D341Med (cell line): ENCODE measurements around the gene TECPR2.

ENCODE experiments used
- DNase-seq: peaks from one replicate; pipeline ENCODE4 v3.0.0; 2012; ENCODE audit warnings: low spot score

The TECPR2 gene

DNA sequence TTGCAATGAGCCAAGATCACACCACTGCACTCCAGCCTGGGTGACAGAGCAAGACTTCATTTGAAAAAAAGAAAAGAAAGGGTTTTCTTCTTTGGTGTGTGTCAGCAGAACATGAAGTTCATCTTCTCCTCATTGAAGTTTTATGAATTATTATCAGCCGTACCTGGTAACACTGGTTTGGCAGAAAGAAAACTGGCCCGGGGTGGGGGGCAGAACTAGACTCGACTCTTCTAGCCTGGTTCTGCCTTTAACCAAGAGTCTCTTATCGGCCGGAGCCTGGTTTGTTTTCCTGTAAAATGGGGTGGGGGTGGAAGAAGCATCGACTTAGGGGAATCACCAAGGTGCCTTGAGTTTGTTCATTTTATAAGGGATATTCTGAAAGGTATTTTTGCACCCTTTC is 64.1 kb downstream of the TECPR2 start:
- no peak for DNase-seq

GRCh38 chr14:102427642-102428041 is 64.9 kb downstream of the TECPR2 start:
- no peak for DNase-seq

- no peak for DNase-seq
Measured at GRCh38 chr14:102430212-102430908, 67.6 kb downstream of the TECPR2 start.

GRCh38 chr14:102431751-102432150 is 69.0 kb downstream of the TECPR2 start:
- DNase-seq = no peak

- DNase-seq = no peak
Measured at GRCh38 chr14:102434647-102435175, 72.0 kb downstream of the TECPR2 start.

- DNase-seq = peak; percentile 97
Measured at GRCh38 chr14:102437997-102438915, 75.5 kb downstream of the TECPR2 start.

GRCh38 chr14:102439556-102439955 is 76.8 kb downstream of the TECPR2 start:
- DNase-seq = no peak

GRCh38 chr14:102440392-102440791 is 77.7 kb downstream of the TECPR2 start:
- no peak for DNase-seq

GRCh38 chr14:102442241-102443211 is 79.8 kb downstream of the TECPR2 start:
- no peak for DNase-seq

DNA sequence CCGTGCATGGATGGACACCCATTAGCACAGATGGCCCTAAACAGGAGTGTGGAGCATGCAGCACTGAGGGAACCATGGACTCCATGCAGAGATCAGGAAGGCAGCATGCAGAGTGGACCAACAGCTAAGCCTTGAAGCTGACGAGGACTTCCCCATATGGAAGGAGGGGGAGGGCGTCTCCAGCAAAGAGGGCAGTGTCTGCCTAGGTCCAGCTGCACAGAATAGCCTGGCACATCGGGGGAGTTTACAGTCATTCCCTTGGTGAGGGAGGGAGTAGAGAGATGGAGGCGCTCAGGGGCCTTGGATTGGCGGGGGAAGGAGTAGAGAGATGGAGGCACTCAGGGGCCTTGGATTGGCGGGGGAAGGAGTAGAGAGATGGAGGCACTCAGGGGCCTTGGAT is 82.3 kb downstream of the TECPR2 start:
- DNase-seq = no peak

DNA sequence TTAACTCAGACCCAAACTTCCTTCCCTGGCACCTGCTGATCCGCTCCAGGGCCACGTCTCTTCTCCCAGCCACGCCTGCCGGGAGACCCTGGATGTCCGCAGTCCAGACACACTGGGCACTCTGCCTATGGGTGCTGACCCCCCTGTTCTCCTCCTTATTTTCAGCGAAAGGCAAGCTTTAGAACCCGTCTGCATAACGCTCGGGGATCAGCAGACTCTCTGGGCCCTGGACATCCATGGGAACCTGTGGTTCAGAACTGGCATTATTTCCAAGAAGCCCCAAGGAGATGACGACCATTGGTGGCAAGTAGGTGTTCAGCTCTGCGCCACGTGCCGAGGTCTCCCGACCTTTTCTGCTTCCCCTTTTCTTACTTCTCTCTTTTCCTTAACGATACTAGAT is 82.9 kb downstream of the TECPR2 start:
- DNase-seq = no peak

- DNase-seq = no peak
Measured at GRCh38 chr14:102450206-102451063, 87.7 kb downstream of the TECPR2 start.

DNA sequence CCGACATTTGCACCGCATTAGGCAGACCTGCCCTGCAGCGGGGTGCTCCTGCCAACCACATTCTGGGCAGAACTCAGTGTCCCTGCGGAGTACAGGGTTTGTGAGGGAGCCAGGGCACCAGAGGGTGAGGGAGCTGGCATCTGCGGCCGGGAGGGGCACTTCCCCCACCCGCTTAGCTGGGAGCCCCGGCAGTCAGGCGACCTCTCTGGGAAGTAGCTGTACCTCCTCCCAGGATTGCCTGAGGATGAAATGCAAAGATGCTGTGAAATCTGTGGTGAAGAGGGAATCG is 88.3 kb downstream of the TECPR2 start:
- DNase-seq = no peak

DNA sequence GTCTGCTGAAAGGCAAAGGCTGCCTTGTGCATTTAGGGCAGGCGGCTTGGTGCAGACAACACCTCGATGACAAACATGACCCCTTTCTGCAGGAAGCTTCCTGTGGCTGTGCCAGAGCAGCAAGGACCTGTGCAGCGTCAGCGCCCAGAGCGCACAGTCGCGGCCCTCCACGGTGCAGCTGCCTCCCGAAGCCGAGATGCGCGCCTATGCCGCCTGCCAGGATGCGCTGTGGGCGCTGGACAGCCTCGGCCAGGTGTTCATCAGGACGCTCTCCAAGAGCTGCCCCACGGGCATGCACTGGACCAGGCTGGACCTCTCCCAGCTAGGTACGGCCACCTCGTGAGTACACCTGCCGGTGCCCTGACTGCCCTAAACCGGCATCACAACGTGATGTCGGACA is 89.6 kb downstream of the TECPR2 start:
- no peak for DNase-seq

DNA sequence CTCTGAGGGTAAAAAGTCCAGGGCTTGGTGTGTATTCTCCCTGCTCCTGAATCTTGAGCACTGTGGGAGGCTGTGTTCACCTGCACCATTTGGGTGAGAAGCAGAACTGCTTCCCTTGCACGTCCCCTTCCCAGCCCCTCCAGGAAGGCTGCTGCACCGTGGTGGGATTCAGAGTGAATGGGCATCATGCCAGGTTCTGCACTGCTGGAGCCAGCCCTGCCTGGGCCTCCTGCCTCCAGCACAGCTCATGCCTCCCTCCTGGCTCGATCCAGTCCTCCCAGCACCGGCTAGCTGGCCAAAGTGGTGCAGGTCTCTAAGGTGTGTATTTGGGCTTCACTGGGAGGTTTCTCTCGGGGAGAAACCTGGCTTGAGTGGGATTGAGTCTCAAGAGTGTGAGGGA is 92.0 kb downstream of the TECPR2 start:
- no peak for DNase-seq

- no peak for DNase-seq
Measured at GRCh38 chr14:102457509-102457908, 94.8 kb downstream of the TECPR2 start.

DNA sequence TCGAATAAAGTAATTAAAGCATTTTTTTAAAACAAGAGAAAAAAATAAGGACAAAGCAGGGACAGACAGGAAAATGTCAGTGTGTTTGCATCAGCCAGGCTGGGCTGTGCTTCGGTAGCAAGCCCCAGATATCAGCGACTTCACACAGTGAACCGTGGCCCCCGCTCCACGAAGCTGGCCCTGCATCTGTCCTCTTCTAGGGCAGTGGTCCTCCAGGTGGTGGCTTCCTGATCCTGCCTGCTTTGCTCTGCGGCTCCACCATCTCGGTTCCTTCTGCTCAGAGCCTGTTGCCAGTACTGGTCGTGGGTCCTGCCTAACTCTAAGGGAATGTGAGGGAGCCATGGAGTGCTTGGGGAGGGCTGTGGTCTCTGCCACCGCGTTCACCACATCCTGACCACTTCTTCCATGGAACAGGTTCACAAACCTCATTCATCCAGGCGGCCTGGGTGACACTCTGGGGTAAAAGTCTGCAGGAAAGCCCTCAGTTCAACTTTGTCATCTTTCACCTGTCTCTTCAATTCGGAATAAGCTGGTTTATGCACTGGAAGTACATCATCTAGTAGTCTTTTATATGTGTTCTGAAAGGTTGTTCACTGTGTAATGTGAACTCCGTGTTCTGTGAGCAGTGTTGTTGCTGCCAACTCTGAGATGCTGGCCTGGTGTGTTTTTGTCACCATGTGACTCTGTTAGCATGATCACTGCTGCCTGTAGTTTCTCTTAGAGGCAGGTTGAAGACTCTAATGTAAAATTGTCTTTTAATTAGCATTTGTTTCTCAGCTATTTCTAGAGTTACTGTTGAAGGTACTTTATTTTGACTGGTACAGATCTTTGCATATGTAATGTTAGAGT is 99.0 kb downstream of the TECPR2 start:
- DNase-seq = no peak

GRCh38 chr14:102462391-102462790 is 99.7 kb downstream of the TECPR2 start:
- no peak for DNase-seq

GRCh38 chr14:102464006-102464405 is 101.3 kb downstream of the TECPR2 start:
- DNase-seq = no peak

GRCh38 chr14:102464846-102465341 is 102.2 kb downstream of the TECPR2 start:
- DNase-seq = no peak
